Amygdala (tissue), 56 donors: ENCODE data around the gene APAF1.
A peak's percentile ranks its signal among the peaks of the same experiment; 100 is the strongest.

Source experiments
- DNase-seq, 56 donors: peaks; one replicate each; lab custom pipeline; 2025; lab: John Stamatoyannopoulos, UW

APAF1 gene

GRCh38 chr12:98721204-98721702 is 76.2 kb downstream of the APAF1 start:
- no peak for DNase-seq

- no peak for DNase-seq
These were observed 79.5 kb downstream of the APAF1 start for GRCh38 chr12:98724384-98725155.

GRCh38 chr12:98725476-98726247 is 80.6 kb downstream of the APAF1 start:
- peak in 44 of 56 donors; percentile 21 to 88 (median 56) for DNase-seq

GRCh38 chr12:98727196-98727595 is 82.1 kb downstream of the APAF1 start:
- DNase-seq, result no peak

GRCh38 chr12:98730412-98730811 is 85.3 kb downstream of the APAF1 start:
- DNase-seq, result no peak

GRCh38 chr12:98733667-98734350 is 88.7 kb downstream of the APAF1 start:
- no peak for DNase-seq

- no peak for DNase-seq
These were observed 90.7 kb downstream of the APAF1 start for GRCh38 chr12:98735821-98736220.

GRCh38 chr12:98736352-98737321 is 91.5 kb downstream of the APAF1 start:
- DNase-seq, result peak in 1 of 56 donors; percentile 15

- DNase-seq, result no peak
These were observed 92.2 kb downstream of the APAF1 start for GRCh38 chr12:98737322-98737712.

GRCh38 chr12:98738002-98738401 is 92.9 kb downstream of the APAF1 start:
- DNase-seq, result no peak

- DNase-seq, result no peak
These were observed 93.4 kb downstream of the APAF1 start for GRCh38 chr12:98738539-98738938.

GRCh38 chr12:98740751-98741150 is 95.7 kb downstream of the APAF1 start:
- DNase-seq, result no peak

GRCh38 chr12:98741196-98741555 is 96.1 kb downstream of the APAF1 start:
- no peak for DNase-seq

- peak in 2 of 56 donors; percentile 12 for DNase-seq
These were observed 96.6 kb downstream of the APAF1 start for GRCh38 chr12:98741556-98742265.

- DNase-seq, result peak in 16 of 56 donors; percentile 11 to 59 (median 30)
These were observed 98.4 kb downstream of the APAF1 start for GRCh38 chr12:98743362-98743953.

- DNase-seq, result peak in 5 of 56 donors; percentile 8 to 44 (median 17)
These were observed 99.6 kb downstream of the APAF1 start for GRCh38 chr12:98744680-98745079.

- peak in 6 of 56 donors; percentile 16 to 51 (median 34) for DNase-seq
These were observed 100.7 kb downstream of the APAF1 start for GRCh38 chr12:98745578-98746391.

- no peak for DNase-seq
These were observed 103.4 kb downstream of the APAF1 start for GRCh38 chr12:98748463-98748862.
